ENCODE results near the gene KRT81.
"Not testable (repeated sequence)": the region's sequence is repeated elsewhere in the genome, so short reads cannot be mapped to it uniquely, and the experiment has no call there.

The KRT81 gene

DNA sequence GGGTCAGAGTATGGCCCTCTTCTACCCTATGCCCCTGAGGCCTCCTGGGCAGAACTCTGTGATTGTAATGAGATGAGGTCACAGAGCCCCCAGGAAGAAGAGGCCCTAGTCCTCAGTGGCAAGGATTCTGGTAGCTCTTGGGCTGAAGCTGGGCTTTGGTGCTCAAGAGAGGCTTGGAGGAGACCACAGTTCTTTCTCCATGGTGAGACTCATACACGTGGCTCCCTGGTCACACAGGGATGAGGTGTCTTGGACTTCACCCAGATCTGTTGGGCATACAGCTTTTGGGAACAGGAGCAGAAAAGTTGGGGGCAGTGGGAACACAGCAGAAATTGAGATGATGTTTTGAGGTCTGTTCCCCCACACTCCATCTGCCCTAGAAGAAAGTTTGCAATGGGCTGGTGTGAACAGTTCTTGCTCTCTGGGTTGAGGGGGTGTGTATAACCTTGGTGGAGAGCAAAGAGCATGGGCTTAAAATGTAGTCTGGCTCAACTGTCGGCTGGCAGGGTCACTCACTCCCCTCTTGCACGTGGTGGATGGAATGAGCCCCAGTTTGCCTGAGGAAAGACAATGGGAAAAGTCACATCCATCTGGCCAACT is 16.7 kb downstream of the KRT81 start, which contains the start of gene KRT86:
Gene KRT86 (plus strand): TSS at position 125 of the 600 bp plus-strand sequence. CDS start 27,272 bp downstream, outside the sequence.
- DNase-seq (ENCODE audit: low read depth) = no peak

- DNase-seq (ENCODE audit: low read depth) = no peak
Measured at GRCh38 chr12:52271158-52271557, 20.2 kb downstream of the KRT81 start.

DNA sequence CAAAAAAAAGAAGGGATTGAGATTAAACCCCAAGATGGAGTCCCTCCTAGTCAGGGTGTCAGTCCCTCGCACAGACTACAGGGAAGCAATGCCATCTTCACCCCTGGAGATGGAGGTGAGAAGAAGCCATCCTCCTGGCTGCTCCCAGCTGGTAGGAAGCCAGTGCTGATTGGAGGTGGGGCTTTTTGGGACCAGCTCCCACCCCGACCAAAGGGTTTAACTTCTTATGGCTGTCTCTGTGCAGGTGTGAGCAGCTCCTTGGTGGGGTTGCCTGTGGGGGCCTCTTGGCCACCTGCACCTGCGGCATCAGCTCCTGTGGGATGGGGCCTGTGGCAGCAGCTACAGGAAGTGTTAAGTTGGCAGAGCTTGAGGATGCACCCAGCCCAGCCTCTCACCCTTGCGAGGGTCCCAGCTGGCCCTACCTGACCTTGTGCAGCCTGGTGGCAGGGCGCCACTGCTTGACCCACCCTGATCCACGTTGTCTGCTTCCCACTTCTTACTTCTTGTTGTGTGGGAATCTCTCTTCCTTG is 20.7 kb downstream of the KRT81 start:
- DNase-seq (ENCODE audit: low read depth) = no peak

- no peak for DNase-seq (ENCODE audit: low read depth)
Measured at GRCh38 chr12:52268212-52268611, 23.1 kb downstream of the KRT81 start.

- no peak for DNase-seq (ENCODE audit: low read depth)
Measured at GRCh38 chr12:52267699-52268098, 23.6 kb downstream of the KRT81 start.

- no peak for DNase-seq (ENCODE audit: low read depth)
Measured at GRCh38 chr12:52267266-52267665, 24.1 kb downstream of the KRT81 start.

GRCh38 chr12:52266514-52266913 is 24.8 kb downstream of the KRT81 start:
- DNase-seq (ENCODE audit: low read depth) = no peak

GRCh38 chr12:52264435-52264825 is 26.9 kb downstream of the KRT81 start:
- no peak for DNase-seq (ENCODE audit: low read depth)

GRCh38 chr12:52263761-52264434 is 27.4 kb downstream of the KRT81 start:
- DNase-seq (ENCODE audit: low read depth) = no peak

DNA sequence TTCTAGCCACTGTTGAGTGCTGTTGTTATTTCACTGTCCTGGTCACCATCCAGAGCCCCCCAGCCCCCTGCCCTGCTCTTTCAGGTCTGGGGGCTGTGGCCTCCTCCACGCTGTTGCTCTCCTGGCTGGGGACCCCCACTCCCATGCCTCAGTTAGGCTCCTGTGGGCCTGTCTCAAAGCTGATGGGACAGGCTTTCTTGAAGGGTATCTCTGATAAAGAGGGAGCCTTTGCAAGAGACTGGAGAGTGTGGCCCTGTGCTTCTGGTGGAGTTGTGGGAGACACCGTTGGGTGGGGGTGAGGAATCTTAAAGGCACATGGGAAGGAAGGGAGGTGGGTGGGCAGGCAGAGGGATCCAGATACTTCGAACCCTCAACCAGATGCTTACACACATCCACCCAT is 29.0 kb downstream of the KRT81 start:
- no peak for DNase-seq (ENCODE audit: low read depth)

GRCh38 chr12:52261208-52261484 is 30.2 kb downstream of the KRT81 start:
- DNase-seq (ENCODE audit: low read depth) = no peak

GRCh38 chr12:52260361-52261207 is 30.8 kb downstream of the KRT81 start:
- no peak for DNase-seq (ENCODE audit: low read depth)

- DNase-seq (ENCODE audit: low read depth) = no peak
Measured at GRCh38 chr12:52259657-52260243, 31.6 kb downstream of the KRT81 start.

DNA sequence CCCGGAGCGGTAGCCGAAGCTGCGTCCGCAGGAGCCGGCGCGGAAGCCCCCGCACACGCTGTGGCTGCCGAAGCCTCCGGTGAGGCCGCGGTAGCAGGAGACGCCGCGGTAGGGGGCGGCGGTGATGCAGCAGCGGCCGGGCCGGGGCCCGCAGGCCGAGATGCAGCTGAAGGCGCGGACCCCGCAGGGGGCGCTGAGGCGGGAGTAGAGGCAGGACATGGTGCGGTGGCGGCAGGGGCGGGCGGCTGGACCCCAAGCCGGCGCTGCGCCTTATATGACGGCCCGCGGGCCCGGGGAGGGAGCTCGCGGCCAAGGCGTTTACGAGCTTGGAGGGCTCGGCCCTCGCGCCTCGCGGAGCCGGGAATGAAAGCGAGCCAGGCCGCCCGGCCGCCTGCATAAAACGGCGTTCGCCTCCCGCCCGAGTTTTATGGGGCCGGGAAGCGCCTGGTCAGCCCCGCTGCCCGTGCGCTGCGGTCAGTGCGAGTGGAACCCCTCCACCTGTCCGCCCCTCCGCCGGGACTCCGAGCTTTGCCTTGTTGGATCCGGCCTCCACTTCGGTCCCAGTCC is 32.9 kb downstream of the KRT81 start:
- no peak for DNase-seq (ENCODE audit: low read depth)

DNA sequence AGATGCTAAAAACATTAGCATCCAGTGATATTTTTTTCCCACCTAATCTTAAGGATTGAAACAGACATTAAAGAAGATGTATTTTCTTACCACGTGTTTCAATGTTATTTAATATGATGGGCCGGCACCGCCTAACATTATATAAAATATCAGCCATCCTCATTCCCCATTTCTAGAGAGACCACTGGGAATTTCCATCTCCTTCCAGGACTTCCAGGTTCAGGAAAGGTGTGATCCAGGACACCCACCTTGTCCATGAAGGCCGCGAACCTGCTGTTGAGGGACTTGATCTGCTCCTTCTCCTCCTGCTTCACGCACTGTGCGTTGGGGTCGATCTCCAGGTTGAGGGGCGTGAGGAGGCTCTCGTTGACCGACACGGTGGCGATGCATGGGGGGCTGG is 33.4 kb downstream of the KRT81 start:
- not testable (repeated sequence) for DNase-seq (ENCODE audit: low read depth)

- no peak for DNase-seq (ENCODE audit: low read depth)
Measured at GRCh38 chr12:52257074-52257551, 34.2 kb downstream of the KRT81 start.

- DNase-seq (ENCODE audit: low read depth) = no peak
Measured at GRCh38 chr12:52256584-52256935, 34.8 kb downstream of the KRT81 start.

- DNase-seq (ENCODE audit: low read depth) = no peak
Measured at GRCh38 chr12:52255926-52256583, 35.3 kb downstream of the KRT81 start.

- DNase-seq (ENCODE audit: low read depth) = no peak
Measured at GRCh38 chr12:52254965-52255751, 36.2 kb downstream of the KRT81 start.

- no peak for DNase-seq (ENCODE audit: low read depth)
Measured at GRCh38 chr12:52254180-52254964, 37.0 kb downstream of the KRT81 start.

Measured in stimulated activated CD8-positive, alpha-beta memory T cell treated with anti-CD3 and anti-CD28 coated beads, Interleukin-12 subunit alpha, Interleukin-12 subunit beta, amount 100 ng/mL, for 1 hour (primary cell).